ENCODE data around the gene TAF4B. TPM values are rescaled to one million over a fixed set of nuclear protein-coding genes. Genes with fewer than 3 reads are reported as not detected.
"Not testable (repeated sequence)": the region's sequence is repeated elsewhere in the genome, so short reads cannot be mapped to it uniquely, and the experiment has no call there.

Gene TAF4B
- total RNA-seq, 4 donors from 2014 or later, result 6.7 to 28.2 (median 11.9) TPM

GRCh38 chr18:26435415-26436095, 209.3 kb downstream of the TAF4B start:
- DNase-seq, result no peak
- intact Hi-C loops (cut with DNase I; ENCODE audit: low total_unique reads), result no loop called here
- TF ChIP-seq CTCF (IDR thresholded peaks at IDR 0.05) (no peak), POLR2A (IDR thresholded peaks at IDR 0.05) (no peak)

GRCh38 chr18:26436176-26437051, 210.2 kb downstream of the TAF4B start:
- TF ChIP-seq POLR2A (IDR thresholded peaks at IDR 0.05), result no peak
- no peak for TF ChIP-seq CTCF (IDR thresholded peaks at IDR 0.05)
- H3K9me3 ChIP-seq, result no peaks in the 10 kb centered on the region
- intact Hi-C loops (cut with DNase I; ENCODE audit: low total_unique reads), result no loop called here
- H3K36me3 ChIP-seq, result no peaks in the 10 kb centered on the region
- no peak overlapping the region for H3K4me3 ChIP-seq
- no peak overlapping the region for H3K27ac ChIP-seq
- no peaks in the 10 kb centered on the region for H3K27me3 ChIP-seq
- H3K4me1 ChIP-seq, result no peaks in the 10 kb centered on the region
- DNase-seq, result no peak

More at GRCh38 chr18:26435415-26436095, 209.3 kb downstream of the TAF4B start:
- H3K4me3 ChIP-seq, result no peak overlapping the region
- no peaks in the 10 kb centered on the region for H3K36me3 ChIP-seq
- no peak overlapping the region for H3K27ac ChIP-seq
- H3K27me3 ChIP-seq, result no peaks in the 10 kb centered on the region
- no peaks in the 10 kb centered on the region for H3K4me1 ChIP-seq
- H3K9me3 ChIP-seq, result no peaks in the 10 kb centered on the region

GRCh38 chr18:26437634-26438033, 211.4 kb downstream of the TAF4B start:
- H3K27me3 ChIP-seq; H3K4me3 ChIP-seq; H3K4me1 ChIP-seq; H3K36me3 ChIP-seq; DNase-seq; intact Hi-C loops (cut with DNase I; ENCODE audit: low total_unique reads); H3K27ac ChIP-seq; H3K9me3 ChIP-seq: not testable (repeated sequence)

- Histone ChIP-seq H3K9me3 (no peaks in the 10 kb centered on the region), H3K4me3 (no peak overlapping the region), H3K36me3 (no peaks in the 10 kb centered on the region), H3K27ac (no peak overlapping the region), H3K4me1 (no peaks in the 10 kb centered on the region), H3K27me3 (no peaks in the 10 kb centered on the region)
- no peak for DNase-seq
- no peak for TF ChIP-seq POLR2A (IDR thresholded peaks at IDR 0.05)
- intact Hi-C loops (cut with DNase I; ENCODE audit: low total_unique reads), result no loop called here
Observed at GRCh38 chr18:26438980-26439379, 212.7 kb downstream of the TAF4B start.

GRCh38 chr18:26439537-26439936, 213.3 kb downstream of the TAF4B start:
- no peaks in the 10 kb centered on the region for H3K9me3 ChIP-seq
- H3K27ac ChIP-seq, result no peak overlapping the region
- intact Hi-C loops (cut with DNase I; ENCODE audit: low total_unique reads), result no loop called here
- no peak for DNase-seq
- TF ChIP-seq POLR2A (IDR thresholded peaks at IDR 0.05) (no peak), CTCF (IDR thresholded peaks at IDR 0.05) (no peak)
- H3K4me3 ChIP-seq, result no peak overlapping the region
- no peaks in the 10 kb centered on the region for H3K4me1 ChIP-seq
- H3K27me3 ChIP-seq, result no peaks in the 10 kb centered on the region
- H3K36me3 ChIP-seq, result no peaks in the 10 kb centered on the region

- Histone ChIP-seq H3K9me3 (no peaks in the 10 kb centered on the region), H3K4me3 (no peak overlapping the region), H3K27ac (no peak overlapping the region), H3K4me1 (no peaks in the 10 kb centered on the region), H3K27me3 (no peaks in the 10 kb centered on the region), H3K36me3 (no peaks in the 10 kb centered on the region)
- TF ChIP-seq CTCF (IDR thresholded peaks at IDR 0.05), result no peak
- TF ChIP-seq POLR2A (IDR thresholded peaks at IDR 0.05), result no peak
- DNase-seq, result no peak
- intact Hi-C loops (cut with DNase I; ENCODE audit: low total_unique reads), result loop anchor here (10.0 kb wide), 1 partner anchor 76 kb away; no protein-coding TSS in a partner anchor
Observed at GRCh38 chr18:26440644-26441043, 214.4 kb downstream of the TAF4B start.
